Measurements from ENCODE around the gene REP15. TPM values are rescaled to one million over a fixed set of nuclear protein-coding genes. Genes with fewer than 3 reads are reported as not detected.

The REP15 gene
- total RNA-seq, 2 donors from 2014 or later: 1.4 to 3.1 TPM

DNA sequence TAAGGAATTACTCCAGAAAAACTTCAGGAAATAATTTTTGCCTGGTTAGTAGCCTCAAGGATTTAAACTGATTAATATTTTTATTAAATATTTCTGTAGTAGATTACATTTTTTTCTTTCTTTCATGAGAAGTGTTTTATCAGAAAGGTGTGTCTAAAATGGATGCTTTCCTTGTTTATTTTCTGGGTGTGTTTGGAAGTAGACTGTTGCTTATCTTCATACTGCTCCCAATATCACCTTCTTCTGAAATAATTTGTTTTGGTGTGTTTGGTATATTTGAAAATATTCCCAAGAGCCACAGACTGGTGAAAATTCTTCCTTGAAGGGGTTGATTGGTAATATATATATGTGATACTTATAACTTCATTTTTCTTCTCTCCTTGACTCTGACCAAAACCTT, 10.1 kb upstream of the REP15 start:
- H3K4me3 ChIP-seq: no peak overlapping the region
- no peaks in the 10 kb centered on the region for H3K27me3 ChIP-seq
- H3K9me3 ChIP-seq: no peaks in the 10 kb centered on the region
- no peak for DNase-seq (ENCODE audit: low spot score)
- no peak overlapping the region for H3K27ac ChIP-seq
- no peaks in the 10 kb centered on the region for H3K4me1 ChIP-seq
- H3K36me3 ChIP-seq: peaks cover 80% of the 10 kb centered on the region
- TF ChIP-seq, protein P1, sequence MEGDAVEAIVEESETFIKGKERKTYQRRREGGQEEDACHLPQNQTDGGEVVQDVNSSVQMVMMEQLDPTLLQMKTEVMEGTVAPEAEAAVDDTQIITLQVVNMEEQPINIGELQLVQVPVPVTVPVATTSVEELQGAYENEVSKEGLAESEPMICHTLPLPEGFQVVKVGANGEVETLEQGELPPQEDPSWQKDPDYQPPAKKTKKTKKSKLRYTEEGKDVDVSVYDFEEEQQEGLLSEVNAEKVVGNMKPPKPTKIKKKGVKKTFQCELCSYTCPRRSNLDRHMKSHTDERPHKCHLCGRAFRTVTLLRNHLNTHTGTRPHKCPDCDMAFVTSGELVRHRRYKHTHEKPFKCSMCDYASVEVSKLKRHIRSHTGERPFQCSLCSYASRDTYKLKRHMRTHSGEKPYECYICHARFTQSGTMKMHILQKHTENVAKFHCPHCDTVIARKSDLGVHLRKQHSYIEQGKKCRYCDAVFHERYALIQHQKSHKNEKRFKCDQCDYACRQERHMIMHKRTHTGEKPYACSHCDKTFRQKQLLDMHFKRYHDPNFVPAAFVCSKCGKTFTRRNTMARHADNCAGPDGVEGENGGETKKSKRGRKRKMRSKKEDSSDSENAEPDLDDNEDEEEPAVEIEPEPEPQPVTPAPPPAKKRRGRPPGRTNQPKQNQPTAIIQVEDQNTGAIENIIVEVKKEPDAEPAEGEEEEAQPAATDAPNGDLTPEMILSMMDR (IDR thresholded peaks at IDR 0.05): no peak

DNA sequence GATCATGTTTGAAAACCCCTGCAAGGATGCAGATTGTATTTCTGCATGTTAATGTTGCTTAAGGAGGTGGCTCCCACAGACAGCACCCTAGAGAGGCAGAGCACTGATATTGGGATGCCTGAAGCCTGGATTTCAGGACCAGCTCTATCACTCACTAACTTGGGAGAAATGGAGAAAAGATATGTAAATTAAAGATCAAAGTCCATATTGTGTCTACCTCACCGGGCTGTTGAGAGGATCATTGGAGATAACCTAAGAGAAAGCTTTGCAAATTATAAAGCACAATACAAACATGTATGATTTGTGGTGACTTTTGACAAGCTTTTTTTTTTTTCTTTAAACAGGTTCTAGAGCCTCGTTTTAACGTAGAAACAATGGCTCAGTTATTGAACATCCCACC, 7.6 kb upstream of the REP15 start:
- Histone ChIP-seq H3K9me3 (no peaks in the 10 kb centered on the region), H3K4me3 (no peak overlapping the region), H3K27ac (no peak overlapping the region), H3K27me3 (no peaks in the 10 kb centered on the region), H3K36me3 (peaks cover 85% of the 10 kb centered on the region), H3K4me1 (no peaks in the 10 kb centered on the region)
- no peak for DNase-seq (ENCODE audit: low spot score)
- TF ChIP-seq, protein P1 (IDR thresholded peaks at IDR 0.05): no peak

GRCh38 chr12:27689558-27690180, 6.6 kb upstream of the REP15 start:
- H3K9me3 ChIP-seq: no peaks in the 10 kb centered on the region
- H3K36me3 ChIP-seq: peaks cover 91% of the 10 kb centered on the region
- TF ChIP-seq, protein P1 (IDR thresholded peaks at IDR 0.05): no peak
- no peak overlapping the region for H3K27ac ChIP-seq
- no peaks in the 10 kb centered on the region for H3K4me1 ChIP-seq
- DNase-seq (ENCODE audit: low spot score): no peak
- no peaks in the 10 kb centered on the region for H3K27me3 ChIP-seq
- H3K4me3 ChIP-seq: no peak overlapping the region

GRCh38 chr12:27693403-27693802, 2.8 kb upstream of the REP15 start:
- Histone ChIP-seq H3K27ac (no peak overlapping the region), H3K36me3 (peaks cover 67% of the 10 kb centered on the region), H3K4me3 (no peak overlapping the region), H3K27me3 (no peaks in the 10 kb centered on the region), H3K4me1 (no peaks in the 10 kb centered on the region), H3K9me3 (no peaks in the 10 kb centered on the region)
- DNase-seq (ENCODE audit: low spot score): no peak
- TF ChIP-seq, protein P1 (IDR thresholded peaks at IDR 0.05): no peak

DNA sequence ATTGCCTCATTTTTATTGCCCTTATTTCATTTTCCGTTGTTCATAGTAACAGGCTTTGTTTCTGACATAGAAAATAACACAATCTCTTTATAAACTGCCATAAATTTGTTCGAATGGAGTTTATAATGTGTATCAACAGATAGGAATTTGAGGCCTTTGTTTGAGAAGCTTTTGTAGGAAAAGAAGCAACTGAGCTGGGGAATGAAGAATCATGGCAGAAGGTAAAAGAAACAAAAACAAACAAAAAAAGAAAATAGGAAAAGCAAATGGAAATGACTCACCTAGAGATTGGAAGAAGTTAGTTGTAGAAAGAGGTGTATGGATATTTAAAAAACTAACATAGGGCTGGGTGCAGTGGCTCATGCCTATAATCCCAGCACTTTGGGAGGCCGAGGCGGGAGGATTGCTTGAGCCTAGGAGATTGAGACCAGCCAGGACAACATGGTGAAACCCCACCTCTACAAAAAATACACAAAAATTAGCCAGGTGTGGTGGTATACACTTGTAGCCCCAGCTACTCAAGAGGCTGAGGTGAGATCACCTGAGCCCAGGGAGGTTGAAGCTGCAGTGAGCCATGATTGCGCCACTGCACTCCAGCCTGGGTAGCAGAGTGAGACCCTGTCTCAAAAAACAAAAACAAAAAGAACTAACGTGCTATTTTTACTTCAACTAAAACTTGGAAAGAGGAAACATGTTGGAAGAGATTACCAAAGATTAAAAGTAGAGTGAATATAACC, 523 bp upstream of the REP15 start:
- no peaks in the 10 kb centered on the region for H3K9me3 ChIP-seq

More for the DNA sequence above, 523 bp upstream of the REP15 start:
- H3K27me3 ChIP-seq: no peaks in the 10 kb centered on the region
- peaks cover 44% of the 10 kb centered on the region for H3K36me3 ChIP-seq
- no peak overlapping the region for H3K4me3 ChIP-seq
- TF ChIP-seq, protein P1 (IDR thresholded peaks at IDR 0.05): no peak
- H3K4me1 ChIP-seq: no peaks in the 10 kb centered on the region
- H3K27ac ChIP-seq: no peak overlapping the region
- DNase-seq (ENCODE audit: low spot score): no peak

Data from right atrium auricular region (tissue), 2 donors.